HG03103 (cell line): ENCODE data around the gene GPR15LG.
A peak's percentile ranks its signal among the peaks of the same experiment; 100 is the strongest.

Source experiments
- ATAC-seq: cut with Tn5 transposase; IDR thresholded peaks from one replicate; pipeline ENCODE4 v1.9.1; 2021; ENCODE audit warnings: low read depth; ENCODE audit not compliant: unreplicated experiment

The GPR15LG gene

GRCh38 chr10:84212014-84212413, 38.4 kb downstream of the GPR15LG start:
- no peak for ATAC-seq

GRCh38 chr10:84213076-84213475, 39.5 kb downstream of the GPR15LG start:
- ATAC-seq: no peak

DNA sequence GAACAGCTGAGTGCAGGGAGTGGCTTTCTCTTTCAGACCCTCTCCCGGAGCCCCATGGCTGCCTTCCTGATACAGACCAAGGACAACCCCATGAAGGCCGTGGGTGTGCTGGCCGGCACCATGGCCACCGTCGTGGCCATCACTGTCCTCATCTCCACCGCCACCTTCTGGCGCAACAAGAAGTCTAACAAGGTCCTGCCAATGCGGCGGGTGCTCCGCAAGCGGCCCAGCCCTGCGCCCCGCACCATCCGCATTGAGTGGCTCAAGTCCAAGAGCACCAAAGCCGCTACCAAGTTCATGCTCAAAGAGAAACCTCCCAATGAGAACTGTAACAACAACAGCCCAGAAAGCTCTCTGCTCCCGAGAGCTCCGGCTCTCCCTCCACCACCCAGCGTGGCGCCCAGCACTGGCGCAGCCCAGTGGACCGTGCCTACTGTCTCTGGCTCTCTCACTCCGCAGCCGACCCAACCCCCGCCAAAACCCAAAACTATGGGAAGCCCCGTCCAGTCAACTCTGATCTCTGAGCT, 40.5 kb downstream of the GPR15LG start:
- no peak for ATAC-seq

DNA sequence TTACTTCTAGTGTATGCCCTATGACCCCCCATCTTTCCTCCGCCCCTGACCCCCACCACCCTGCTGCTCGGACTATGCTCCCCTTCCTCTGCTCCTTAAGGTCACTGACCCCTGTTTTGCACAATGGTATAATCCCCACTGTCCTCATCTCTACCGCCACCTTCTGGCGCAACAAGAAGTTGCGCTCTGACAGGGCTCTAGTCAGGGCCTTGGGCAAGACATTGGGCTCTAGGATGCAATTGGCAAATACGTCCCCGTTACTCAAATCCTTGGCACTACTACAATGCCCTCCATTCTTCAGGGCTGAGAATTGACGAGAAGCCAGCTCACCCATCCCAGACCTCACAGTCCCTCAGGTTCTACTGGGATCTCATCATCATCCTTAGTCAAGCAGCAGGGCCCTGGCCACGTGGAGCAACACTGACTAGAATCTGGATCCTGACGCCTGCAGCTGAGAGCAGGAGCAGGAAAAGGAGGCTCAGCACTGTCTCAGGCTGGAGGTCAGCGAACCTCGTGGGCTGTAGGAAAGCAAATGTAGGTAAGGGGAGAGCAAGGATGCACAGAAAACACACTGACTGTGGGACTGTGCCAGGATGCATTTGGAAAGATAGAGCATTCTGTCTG, 41.1 kb downstream of the GPR15LG start:
- ATAC-seq: peak; percentile 87

GRCh38 chr10:84216834-84217233, 43.2 kb downstream of the GPR15LG start:
- no peak for ATAC-seq

GRCh38 chr10:84217746-84218145, 44.1 kb downstream of the GPR15LG start:
- no peak for ATAC-seq

GRCh38 chr10:84221916-84222315, 48.3 kb downstream of the GPR15LG start:
- no peak for ATAC-seq

- no peak for ATAC-seq
Measured at GRCh38 chr10:84224411-84225028, 50.9 kb downstream of the GPR15LG start.

- ATAC-seq: no peak
Measured at GRCh38 chr10:84225427-84226173, 52.0 kb downstream of the GPR15LG start, which contains the start of gene LRIT2. LRIT2 (minus strand) TSS chr10:84225544; CDS start chr10:84225520, 24 bp downstream.

DNA sequence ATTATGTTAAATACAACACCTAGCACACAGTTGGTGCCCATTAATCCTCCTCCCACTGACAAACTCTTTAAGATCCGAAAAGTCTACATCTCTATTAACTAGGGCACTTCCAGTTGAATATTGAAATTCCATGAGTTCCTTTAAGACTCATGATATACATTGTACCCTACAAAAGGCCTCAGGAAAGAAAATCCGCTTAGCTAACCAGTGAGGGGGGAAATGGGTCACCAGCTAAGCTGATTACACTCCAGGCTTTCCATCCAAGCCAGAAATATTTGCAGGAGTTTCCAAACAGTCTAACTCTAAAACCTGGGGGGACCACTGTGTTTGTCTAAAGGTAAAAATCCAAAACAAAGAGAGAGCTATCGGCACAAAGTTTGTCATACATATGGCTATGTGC, 53.0 kb downstream of the GPR15LG start:
- ATAC-seq: no peak

GRCh38 chr10:84227810-84228209, 54.2 kb downstream of the GPR15LG start:
- no peak for ATAC-seq

- ATAC-seq: no peak
Measured at GRCh38 chr10:84230359-84230758, 56.8 kb downstream of the GPR15LG start.

GRCh38 chr10:84232376-84232775, 58.8 kb downstream of the GPR15LG start:
- ATAC-seq: no peak

DNA sequence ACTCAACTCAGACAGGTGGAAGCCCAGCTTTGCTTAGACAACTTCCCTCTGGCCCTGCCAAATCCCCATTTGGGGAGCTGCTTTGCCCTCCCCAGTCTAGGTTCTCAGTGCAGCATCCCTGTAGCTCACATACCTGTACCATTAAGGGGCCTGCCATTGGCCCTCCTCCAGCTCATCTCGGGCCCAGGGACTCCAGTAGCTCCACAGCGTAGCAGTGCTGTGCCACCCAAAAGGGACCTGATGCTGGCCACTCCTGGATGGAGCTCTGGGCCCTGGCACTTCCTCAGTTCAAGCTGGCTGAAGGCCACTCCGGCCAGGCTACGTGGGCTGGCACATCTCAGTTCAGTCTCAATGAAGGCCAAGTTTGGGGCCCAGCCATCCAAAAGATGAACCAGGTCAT, 60.3 kb downstream of the GPR15LG start:
- ATAC-seq: no peak

DNA sequence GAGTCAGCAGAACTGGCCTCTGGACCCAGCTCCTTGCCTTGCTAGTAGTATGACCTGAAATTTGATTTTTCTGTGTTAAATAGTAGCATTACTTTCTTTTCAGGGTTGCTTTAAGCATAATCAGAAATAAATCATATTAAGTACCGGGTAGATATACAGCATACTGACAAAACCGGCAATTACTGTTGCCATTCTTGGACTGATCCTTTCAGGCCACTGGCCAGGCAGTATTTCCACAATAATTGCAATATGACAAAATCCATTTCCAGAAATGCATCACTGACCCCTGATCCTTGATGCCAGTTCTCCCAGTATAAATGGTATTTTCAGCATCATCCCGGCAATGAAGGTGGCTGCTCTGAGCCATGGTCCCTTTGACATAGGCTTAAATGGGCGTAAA, 60.9 kb downstream of the GPR15LG start:
- no peak for ATAC-seq
